Measurements from ENCODE around the gene PHKB. TPM values are rescaled to one million over a fixed set of nuclear protein-coding genes. Genes with fewer than 3 reads are reported as not detected.

PHKB gene
- total RNA-seq, 1 donor from 2014 or later, result 49.6 TPM

GRCh38 chr16:47646914-47647313, 185.8 kb downstream of the PHKB start:
- FAIRE-seq (no peak), DNase-seq (ENCODE audit: low read depth) (no peak)
- Histone ChIP-seq H3K27me3 (ENCODE audit: insufficient read depth, low read length) (no peaks in the 10 kb centered on the region), H2AFZ (ENCODE audit: low read depth, low read length) (no peak overlapping the region), H3K4me2 (ENCODE audit: low read length) (no peak overlapping the region), H3K36me3 (ENCODE audit: insufficient read depth, low read length) (peaks cover 3% of the 10 kb centered on the region), H3K9ac (ENCODE audit: low read length) (no peak overlapping the region), H3K4me3 (ENCODE audit: insufficient read depth, low read depth, low read length) (no peak overlapping the region), H3K79me2 (ENCODE audit: insufficient read depth, low read length) (no peaks in the 10 kb centered on the region), H3K4me1 (ENCODE audit: insufficient read depth, low read length) (peaks cover 11% of the 10 kb centered on the region), H3K27ac (ENCODE audit: low read depth, low read length) (no peak overlapping the region), H3K9me3 (ENCODE audit: insufficient read depth, low read depth, low read length) (no peaks in the 10 kb centered on the region), H4K20me1 (ENCODE audit: insufficient read depth, low read length) (no peaks in the 10 kb centered on the region)
- no peak for TF ChIP-seq CTCF (IDR thresholded peaks at IDR 0.05; ENCODE audit: insufficient read depth, low read depth, low read length)
- no peak overlapping the region for H3K4me3 Mint-ChIP-seq (ENCODE audit: unreplicated experiment)
- no peak overlapping the region for H3K27ac Mint-ChIP-seq (ENCODE audit: unreplicated experiment)
- no peaks in the 10 kb centered on the region for H3K9me3 Mint-ChIP-seq (ENCODE audit: unreplicated experiment)
- no peaks in the 10 kb centered on the region for H3K27me3 Mint-ChIP-seq (ENCODE audit: low read depth, unreplicated experiment)
- no peaks in the 10 kb centered on the region for H3K36me3 Mint-ChIP-seq (ENCODE audit: low read depth, unreplicated experiment)
- H3K4me1 Mint-ChIP-seq (ENCODE audit: low read depth, unreplicated experiment), result peaks cover 14% of the 10 kb centered on the region

GRCh38 chr16:47657032-47657431, 195.9 kb downstream of the PHKB start:
- Mint-ChIP-seq H3K4me3 (ENCODE audit: unreplicated experiment) (no peak overlapping the region), H3K9me3 (ENCODE audit: unreplicated experiment) (no peaks in the 10 kb centered on the region), H3K36me3 (ENCODE audit: low read depth, unreplicated experiment) (peaks cover 12% of the 10 kb centered on the region), H3K27me3 (ENCODE audit: low read depth, unreplicated experiment) (no peaks in the 10 kb centered on the region), H3K4me1 (ENCODE audit: low read depth, unreplicated experiment) (no peaks in the 10 kb centered on the region), H3K27ac (ENCODE audit: unreplicated experiment) (no peak overlapping the region)
- H3K4me1 ChIP-seq (ENCODE audit: insufficient read depth, low read length), result no peaks in the 10 kb centered on the region
- no peak for DNase-seq (ENCODE audit: low read depth)
- no peak for TF ChIP-seq EZH2 (IDR thresholded peaks at IDR 0.05; ENCODE audit: insufficient read depth, low read length)
- TF ChIP-seq CTCF (IDR thresholded peaks at IDR 0.05; ENCODE audit: insufficient read depth, low read depth, low read length), result no peak
- H3K9ac ChIP-seq (ENCODE audit: low read length), result no peak overlapping the region
- no peaks in the 10 kb centered on the region for H3K27me3 ChIP-seq (ENCODE audit: insufficient read depth, low read length)
- no peaks in the 10 kb centered on the region for H3K9me3 ChIP-seq (ENCODE audit: insufficient read depth, low read depth, low read length)
- peaks cover 3% of the 10 kb centered on the region for H3K36me3 ChIP-seq (ENCODE audit: insufficient read depth, low read length)
- no peak overlapping the region for H3K4me3 ChIP-seq (ENCODE audit: insufficient read depth, low read depth, low read length)
- no peak overlapping the region for H3K4me2 ChIP-seq (ENCODE audit: low read length)
- no peaks in the 10 kb centered on the region for H3K79me2 ChIP-seq (ENCODE audit: insufficient read depth, low read length)
- no peak overlapping the region for H3K27ac ChIP-seq (ENCODE audit: low read depth, low read length)
- H4K20me1 ChIP-seq (ENCODE audit: insufficient read depth, low read length), result no peaks in the 10 kb centered on the region
- no peak overlapping the region for H2AFZ ChIP-seq (ENCODE audit: low read depth, low read length)
- no peak for FAIRE-seq

GRCh38 chr16:47657977-47658376, 196.8 kb downstream of the PHKB start:
- Mint-ChIP-seq H3K36me3 (ENCODE audit: low read depth, unreplicated experiment) (peaks cover 12% of the 10 kb centered on the region), H3K27me3 (ENCODE audit: low read depth, unreplicated experiment) (no peaks in the 10 kb centered on the region), H3K4me1 (ENCODE audit: low read depth, unreplicated experiment) (no peaks in the 10 kb centered on the region), H3K27ac (ENCODE audit: unreplicated experiment) (no peak overlapping the region), H3K4me3 (ENCODE audit: unreplicated experiment) (no peak overlapping the region), H3K9me3 (ENCODE audit: unreplicated experiment) (no peaks in the 10 kb centered on the region)
- no peak for TF ChIP-seq CTCF (IDR thresholded peaks at IDR 0.05; ENCODE audit: insufficient read depth, low read depth, low read length)
- no peak for TF ChIP-seq EZH2 (IDR thresholded peaks at IDR 0.05; ENCODE audit: insufficient read depth, low read length)
- Histone ChIP-seq H2AFZ (ENCODE audit: low read depth, low read length) (no peak overlapping the region), H3K36me3 (ENCODE audit: insufficient read depth, low read length) (peaks cover 3% of the 10 kb centered on the region), H3K4me3 (ENCODE audit: insufficient read depth, low read depth, low read length) (no peak overlapping the region), H3K9me3 (ENCODE audit: insufficient read depth, low read depth, low read length) (no peaks in the 10 kb centered on the region), H3K9ac (ENCODE audit: low read length) (no peak overlapping the region), H3K4me1 (ENCODE audit: insufficient read depth, low read length) (no peaks in the 10 kb centered on the region), H3K27ac (ENCODE audit: low read depth, low read length) (no peak overlapping the region), H3K4me2 (ENCODE audit: low read length) (no peak overlapping the region), H4K20me1 (ENCODE audit: insufficient read depth, low read length) (no peaks in the 10 kb centered on the region), H3K27me3 (ENCODE audit: insufficient read depth, low read length) (no peaks in the 10 kb centered on the region), H3K79me2 (ENCODE audit: insufficient read depth, low read length) (no peaks in the 10 kb centered on the region)
- FAIRE-seq (no peak), DNase-seq (ENCODE audit: low read depth) (no peak)
